HG03439 (cell line): ENCODE measurements around the gene S100PBP.

Experiments used
- ATAC-seq: cut with Tn5 transposase; IDR thresholded peaks from one replicate; pipeline ENCODE4 v1.9.1; 2021; ENCODE audit warnings: mild to moderate bottlenecking, moderate library complexity; ENCODE audit not compliant: unreplicated experiment

S100PBP gene

DNA sequence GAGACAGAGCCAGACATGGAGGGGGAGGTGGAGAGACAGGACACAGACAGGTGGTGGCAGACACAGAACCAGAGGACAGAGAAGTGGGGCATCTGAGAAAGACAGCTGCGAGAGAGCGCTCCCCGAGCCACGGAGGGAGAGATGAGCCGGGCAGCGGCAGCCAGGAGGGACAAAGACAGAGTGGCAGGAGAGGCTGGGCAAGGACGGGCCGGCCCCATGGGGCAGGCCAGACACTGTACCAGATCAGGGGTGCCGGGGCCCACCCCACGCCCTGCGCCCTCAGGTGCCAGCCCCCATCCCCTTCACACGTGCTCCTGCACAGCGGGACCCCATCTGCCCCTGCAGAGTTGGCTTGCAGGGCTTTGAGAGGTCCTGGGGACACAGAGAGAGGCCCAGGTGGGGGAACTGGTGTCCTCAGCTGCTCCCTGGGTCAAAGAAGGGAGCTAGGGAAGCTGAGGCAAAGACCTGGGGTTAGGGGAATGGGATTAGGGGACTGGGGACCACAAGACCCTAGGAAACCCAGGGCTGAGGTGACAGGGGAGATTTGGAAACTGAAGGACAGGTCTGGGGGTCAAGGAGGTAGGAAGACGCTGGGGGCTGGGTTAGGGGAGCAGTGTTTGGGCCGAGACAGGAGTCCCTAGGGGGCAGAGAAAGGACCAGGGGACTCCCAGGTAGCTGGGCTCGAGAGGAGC, 52.6 kb downstream of the S100PBP start:
- no peak for ATAC-seq

DNA sequence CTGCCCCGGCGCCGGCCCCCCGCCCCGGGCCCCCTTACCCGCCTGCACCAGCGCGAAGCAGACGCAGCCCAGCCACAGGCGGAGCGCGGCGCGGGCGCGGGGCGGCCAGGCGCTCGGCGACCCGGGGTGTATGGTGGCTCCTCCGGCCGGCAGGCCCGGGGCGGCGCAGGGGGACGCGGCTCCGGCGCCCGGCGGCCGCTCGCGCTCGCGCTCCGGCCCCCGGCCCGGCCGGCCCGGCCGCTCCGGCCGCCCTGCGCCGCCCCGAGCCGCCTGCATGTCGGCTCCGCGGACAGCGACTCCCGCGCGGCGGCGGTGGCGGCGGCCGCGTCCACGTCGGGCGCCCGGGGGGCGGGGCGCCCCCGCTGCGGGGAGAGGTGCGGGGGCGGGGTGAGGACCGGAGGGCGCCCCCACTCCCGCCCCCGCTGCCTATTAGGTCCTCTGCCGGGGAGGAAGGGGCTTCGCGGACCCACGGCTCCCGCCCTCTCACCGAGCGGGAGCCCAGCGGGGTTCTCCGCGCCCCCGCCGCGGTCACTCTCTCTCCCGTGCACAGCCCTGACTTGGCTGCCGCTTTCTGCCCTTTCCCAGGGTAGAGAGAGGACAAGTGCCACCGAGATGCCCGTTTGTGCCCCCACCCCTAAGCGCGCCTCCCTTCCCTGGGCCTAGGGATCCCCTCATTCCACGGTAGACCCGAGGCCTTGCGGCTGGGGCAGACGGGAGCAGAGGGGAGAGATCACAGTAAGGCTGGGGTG, 53.3 kb downstream of the S100PBP start, which contains the start of gene FNDC5:
Gene FNDC5, minus strand, starts transcription at position 298 of the 749 bp plus-strand sequence.
- ATAC-seq = no peak

DNA sequence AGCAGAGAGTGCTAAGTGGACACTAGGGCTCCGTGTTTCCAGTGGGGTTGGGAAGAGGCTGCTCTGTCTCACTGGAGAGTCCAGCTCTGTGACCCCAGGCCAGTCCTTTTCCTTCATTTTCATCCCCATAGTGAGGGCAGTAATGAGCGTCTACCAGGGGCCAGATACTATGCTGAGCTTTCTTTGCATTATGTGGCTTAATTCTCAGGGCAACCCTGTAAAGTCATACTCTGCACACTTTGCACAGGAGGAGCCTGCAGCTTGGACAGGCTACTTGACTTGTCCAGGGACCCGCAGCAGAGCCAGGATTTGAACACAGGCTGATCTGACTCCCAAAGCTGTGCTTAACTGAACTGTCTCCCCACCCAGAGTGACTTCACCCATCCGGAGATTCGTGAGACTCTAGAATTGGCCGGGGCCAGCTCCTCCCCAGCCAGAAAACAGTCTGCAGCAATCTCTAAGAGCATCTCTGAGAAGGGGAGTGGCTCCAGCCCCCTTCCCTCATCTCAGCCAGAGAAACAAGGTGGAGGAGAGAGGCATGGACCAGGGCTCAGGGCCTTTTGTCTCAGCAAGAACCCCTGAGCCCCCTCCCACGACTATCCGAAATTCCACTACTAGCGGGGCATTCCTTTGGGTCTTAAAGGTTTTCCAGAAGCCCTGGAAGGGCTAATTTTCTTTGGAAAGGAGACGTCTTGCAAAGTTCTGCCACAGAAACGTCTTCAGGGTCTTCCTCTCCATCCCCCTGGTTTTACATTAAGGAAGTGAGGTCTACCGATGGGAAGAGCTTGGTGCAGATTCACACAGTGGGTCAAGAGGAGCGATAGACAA, 54.1 kb downstream of the S100PBP start:
- no peak for ATAC-seq

DNA sequence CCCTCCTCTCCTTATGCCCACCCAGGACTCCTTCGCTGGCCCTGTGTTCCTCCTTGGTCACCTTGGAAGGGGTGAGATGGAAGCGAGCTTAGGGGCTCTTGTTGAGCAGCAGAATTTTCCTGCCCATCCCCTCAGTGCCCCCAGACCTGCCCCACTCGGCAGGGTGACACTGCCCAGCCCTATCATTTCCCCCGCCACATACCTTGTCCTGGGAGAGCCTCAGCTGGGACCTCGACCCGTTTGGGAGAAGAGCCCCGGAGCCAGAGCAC, 54.7 kb downstream of the S100PBP start:
- no peak for ATAC-seq

DNA sequence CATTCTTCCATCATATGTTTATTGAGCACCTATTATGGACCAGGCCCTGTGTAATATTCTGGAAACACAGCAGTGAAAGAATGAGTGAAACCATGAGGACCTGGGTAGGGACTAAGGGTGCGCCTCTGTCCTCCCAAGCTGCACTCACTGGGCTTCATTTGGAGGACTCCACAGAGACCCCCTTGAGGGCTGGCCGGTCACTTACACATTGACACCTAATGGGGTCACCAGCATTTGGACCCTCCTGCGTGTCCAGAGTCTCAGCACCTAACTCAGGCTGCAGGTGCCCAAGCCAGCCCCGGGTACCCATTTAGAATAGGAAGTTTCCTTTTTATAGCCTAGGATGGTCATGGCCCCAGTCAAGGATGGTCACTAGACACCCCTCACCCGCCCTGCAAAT, 56.0 kb downstream of the S100PBP start:
- no peak for ATAC-seq

DNA sequence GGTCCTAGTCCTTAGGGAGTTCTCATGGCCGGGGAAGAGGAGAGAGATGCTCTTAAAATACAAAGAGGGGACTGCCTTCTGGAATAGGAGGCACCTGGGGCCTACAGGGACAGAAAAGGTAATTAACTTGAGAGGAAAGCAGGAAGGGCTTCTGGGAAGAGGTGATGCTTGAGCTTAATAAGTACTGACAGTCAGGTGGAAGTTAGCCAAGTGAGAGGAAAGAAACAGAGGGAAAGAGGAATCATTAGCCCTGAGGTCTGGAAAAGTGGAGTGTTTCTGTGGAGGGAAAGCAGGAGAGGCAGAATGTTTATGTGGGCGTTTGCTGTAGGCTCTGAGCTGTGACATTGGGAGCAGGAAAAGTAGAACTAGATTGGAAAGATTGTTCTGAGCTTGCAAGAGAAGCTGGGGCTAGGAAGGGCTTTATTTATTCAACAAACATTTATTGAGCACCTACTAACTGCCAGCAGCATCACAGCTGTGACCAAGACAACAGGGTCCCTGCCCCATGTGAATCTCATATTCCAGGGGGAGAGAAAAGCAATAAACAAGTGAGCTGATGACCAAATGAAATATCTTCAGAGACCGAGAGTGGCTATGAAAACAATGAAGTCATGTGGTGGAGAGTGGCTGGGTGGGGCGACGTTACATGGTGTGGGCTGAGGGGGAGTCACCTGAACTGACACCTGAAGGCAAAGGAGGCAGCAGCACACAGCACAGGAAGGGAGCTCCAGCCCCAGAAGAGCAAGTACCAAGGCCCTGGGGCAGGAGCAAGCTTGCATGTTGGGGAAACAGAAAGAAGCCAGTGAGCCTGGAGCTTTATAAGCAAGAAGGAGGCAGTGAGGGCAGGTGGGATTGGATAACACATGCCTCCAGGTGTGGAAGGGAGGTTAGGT, 57.7 kb downstream of the S100PBP start:
- no peak for ATAC-seq

DNA sequence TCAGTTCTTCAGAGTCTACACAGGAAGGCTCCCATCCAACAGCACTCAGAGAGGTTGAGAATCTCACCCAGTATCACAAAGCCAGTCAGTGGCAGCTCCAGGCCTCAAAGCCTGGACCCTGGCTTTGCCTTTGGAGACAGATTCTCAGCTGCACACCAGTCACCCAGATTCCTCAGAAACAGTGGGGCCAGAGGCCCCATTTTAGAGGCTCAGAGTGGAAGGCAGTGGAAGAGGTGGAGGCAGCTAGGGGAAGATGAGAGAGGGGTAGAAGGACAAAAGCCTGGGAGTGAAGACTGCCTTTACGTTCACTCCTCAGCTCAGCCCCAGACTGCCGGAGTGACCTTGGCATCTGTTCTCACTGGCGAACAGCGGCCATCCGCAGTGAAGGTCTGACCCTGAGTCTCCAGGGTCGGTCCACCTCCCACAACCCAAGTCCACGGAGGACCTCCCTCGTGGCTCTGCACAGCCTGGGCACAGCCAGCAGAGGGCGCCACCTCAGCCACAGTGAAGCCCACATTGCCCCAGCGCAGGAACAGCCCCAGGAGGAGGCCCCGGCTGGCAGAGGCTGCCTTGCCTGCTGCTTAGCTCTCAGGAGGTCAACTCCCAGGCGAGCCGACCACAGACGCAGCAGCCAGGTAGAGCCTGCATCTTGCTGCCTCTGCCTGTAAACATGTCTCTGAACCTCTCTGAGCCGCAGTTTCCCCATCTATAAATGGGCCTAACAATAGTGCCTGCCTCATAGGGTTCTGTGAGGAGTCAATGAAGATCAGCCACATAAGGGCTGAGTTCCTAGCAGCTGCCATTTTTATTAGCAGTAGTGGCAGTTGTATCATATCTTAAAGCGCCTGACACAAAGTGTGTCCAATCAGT, 59.1 kb downstream of the S100PBP start:
- no peak for ATAC-seq

DNA sequence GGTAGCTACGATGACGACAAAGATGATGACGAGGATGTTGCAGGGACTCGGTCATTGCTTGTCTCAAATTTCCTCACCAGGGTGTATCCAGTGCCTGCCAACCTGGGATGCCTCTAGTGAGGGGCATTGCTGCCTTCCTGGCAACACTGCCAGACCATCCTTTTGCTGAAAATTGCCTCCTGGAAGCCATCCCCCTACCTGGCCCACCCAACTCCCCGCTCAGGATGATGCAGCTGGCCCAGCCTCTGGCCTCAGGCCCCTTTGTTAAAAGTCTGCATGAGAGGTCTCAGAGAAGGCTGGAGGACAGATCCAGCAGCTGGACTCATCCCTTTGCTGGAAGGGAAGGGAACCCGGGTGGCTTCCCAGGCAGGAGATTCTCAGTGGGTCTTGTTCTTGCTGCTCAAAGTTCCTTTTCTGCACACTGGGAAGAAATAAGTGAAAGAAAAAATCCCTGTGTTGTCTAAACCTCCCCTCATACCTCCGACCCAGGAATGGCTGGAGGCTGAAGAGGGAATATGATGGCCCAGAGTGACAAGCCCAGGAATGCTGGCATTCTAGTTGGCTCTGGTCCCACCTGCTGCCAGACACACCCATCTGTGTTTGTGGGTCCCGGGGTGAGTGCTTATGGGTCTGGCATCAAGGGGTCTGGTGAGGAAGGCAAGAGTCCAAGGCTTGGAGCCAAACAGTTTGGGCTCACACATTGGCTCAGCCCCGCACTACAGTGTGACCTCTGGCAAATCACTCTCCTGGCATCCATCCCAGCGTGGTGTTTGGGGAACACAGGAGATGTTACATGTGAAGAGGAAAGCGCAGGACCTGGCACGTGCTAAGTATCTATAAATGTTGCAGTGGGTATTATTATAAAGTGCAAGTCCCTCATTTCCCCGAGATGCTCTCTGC, 60.0 kb downstream of the S100PBP start:
- ATAC-seq = no peak

DNA sequence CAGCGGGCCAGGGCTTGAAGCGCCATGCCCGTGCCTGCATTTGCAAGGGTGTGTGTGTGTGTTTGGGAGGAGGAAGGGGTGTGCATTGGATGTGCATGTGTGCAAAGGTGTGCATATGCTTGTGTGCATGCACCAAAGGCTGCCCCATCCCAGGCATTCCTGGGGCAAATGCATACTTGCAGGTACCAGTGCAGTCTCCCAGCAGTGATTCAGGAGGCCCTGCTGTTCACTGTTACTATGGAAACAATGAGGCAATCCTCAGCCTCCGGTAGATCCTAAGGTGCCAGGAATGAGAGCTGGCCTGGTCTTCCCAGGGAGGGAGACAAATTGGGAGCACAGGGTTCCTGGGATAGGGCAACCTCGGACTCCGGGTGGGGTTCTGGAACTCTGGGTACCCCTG, 60.7 kb downstream of the S100PBP start:
- no peak for ATAC-seq

DNA sequence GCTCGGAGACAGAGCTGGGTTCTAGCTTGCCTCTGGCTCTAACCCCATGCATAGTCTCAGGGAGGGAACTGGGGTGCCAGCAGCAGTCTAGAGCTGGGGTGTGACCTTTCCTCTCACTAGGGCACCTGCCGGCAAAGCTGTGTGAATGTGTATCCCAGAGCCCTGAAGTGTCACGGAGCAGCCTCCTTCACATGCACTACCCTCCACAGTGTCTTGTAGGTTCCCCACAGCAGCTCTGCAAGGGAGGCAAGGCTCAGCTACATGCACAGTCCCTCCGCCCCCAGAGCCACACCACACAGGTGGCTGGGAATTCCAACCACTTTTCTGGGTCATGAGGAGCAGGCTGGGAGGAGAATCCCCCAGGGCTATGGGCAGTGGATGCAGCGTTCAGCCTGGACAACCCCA, 61.2 kb downstream of the S100PBP start:
- ATAC-seq = no peak

DNA sequence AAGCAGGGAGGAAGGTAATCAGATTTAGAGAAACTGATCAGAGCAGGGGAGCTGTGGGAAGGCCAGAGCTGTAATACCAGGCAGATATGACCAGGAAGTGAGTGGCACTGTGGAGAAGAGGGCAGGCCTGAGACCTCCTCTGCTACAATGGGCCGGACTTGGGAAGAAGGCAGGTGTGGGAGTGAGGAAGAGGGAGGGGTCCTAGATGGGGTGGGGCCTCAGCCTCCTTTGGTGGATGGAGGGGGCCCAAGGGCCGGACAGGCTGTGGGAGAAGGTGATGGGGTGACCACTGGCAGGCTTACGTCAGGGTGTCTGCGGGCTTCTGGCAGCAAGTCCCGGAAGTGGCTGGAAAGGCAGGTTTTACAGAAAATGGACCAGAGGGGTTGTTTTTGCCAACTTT, 63.8 kb downstream of the S100PBP start:
- ATAC-seq = no peak

DNA sequence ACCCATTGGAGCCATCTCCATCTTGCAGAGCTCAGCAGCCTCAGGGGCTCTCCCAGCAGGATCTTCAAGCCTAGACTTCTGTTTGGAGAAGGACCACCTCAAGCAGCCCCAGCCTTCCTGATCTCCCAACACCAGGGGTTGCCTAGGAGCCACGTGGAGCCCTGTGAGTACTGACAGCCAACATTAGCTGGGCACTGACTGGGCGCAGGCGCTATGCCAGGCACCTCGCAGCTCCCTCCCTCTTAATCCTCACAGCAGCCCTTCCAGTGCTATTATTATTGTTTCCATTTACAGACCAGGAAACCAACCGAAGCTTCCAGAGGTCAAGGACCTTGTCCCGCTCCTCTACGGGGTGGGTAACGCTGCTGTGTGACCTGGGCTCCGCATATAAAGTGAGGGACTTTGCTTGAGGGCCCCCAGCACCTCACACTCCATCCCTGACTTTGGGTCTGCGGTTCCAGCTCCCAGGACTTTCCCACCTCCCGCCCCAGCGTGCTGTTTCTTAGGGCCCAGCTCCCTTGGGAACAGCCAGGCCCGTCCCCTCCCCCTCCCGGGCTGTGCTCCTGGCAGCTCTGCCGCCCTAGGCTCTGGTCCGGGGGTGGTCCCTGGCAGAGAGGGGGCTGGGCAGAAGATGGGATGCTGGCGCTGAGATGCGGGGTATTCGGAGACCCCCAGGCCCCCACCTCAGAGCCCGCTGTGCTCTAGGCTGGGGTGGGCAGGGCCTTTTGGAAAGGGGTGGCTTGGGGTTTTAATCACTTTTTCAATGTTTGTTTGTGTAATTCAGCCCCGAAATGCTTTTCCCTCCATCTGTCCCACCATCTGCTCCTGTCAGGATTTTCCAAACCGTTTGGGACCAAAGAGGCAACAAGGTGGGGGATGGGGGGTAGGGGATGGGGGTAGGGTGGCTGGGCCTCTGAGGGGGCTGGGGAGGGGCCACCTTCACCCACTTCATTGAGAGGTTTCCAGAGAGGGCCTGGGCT, 64.7 kb downstream of the S100PBP start:
- no peak for ATAC-seq

DNA sequence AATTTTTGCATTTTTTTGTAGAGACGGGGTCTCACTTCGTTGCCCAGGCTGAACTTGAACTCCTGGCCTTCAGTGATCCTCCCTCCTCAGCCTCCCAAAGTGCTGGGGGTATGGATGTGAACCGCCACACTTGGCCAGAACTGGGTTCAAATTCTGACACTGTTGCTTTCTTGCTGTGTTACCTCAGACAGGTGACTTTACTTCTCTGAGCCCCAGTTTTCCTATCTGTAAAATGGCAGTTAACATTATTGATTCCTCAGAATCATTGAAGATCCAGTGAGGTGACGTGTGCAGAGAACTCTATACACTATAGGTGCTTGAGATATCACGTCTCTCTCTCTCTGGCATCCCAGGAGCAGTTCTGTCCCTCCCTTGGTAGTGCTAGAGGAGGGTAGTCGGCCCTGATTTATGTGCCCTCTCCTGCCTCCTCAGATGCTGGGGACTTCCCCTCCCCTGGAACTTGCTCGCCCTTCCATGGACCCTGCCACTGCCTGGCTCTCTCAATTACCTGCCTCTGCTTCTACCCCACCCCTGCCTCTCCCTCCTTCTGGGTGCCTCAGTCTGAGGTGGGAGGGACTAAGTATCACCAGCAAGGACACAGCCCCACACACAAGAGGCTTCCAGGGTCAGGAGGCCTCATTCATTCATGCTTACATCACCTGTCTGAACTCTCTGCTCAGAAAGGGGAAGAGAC, 66.0 kb downstream of the S100PBP start:
- ATAC-seq = no peak

DNA sequence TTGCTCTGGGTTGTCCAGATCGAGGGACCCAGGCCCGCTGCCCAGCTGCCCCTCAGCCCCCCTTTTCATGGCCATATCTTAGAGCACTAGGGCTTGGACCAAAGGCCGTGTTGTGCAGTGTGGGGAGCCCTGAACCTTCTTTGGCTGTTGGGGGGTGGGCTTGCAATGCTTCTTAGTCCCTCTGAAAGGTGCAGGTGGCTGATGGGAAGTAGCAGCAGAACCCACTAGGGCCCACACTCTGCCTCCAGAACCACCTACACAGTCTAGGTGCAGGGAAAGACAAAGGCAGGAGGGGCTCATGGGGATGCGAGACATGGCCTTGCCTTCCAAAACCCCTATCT, 66.5 kb downstream of the S100PBP start:
- no peak for ATAC-seq

DNA sequence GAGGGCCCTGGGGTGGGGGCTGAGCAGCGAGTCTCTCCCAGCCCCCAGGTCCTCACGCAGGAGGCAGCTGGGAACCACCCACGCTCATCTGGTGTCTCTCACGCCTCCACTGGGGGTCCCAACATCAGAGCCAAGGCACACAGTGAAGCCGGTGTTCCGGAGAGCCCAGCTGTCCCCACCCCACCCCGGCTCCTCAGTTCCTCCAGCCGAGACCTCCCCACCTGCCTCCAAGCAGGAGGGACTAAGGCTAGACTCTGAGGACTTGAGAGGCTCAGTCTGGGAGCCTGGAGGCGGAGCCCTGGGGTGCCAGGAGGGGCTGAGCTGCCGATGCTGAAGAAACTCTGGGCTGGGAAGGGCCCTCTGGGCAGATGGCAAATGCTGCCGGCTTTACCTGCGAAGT, 67.3 kb downstream of the S100PBP start:
- no peak for ATAC-seq

DNA sequence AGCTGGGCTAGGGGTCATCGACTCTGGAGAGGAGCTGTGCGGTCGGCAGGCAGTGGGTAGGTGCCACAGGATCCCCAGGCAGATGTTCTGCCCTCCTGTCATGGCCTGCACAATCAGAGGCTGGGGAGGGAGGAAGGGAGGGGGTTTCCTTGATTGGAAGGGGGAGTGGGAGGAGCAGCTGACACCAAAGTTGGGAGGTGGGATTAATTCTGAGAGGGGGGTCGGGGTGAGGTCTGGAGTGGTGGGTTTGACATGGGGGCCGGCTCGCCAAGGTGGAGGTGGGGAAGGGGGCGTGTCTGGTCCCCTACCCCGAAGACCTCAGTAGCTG, 68.2 kb downstream of the S100PBP start:
- ATAC-seq = no peak

DNA sequence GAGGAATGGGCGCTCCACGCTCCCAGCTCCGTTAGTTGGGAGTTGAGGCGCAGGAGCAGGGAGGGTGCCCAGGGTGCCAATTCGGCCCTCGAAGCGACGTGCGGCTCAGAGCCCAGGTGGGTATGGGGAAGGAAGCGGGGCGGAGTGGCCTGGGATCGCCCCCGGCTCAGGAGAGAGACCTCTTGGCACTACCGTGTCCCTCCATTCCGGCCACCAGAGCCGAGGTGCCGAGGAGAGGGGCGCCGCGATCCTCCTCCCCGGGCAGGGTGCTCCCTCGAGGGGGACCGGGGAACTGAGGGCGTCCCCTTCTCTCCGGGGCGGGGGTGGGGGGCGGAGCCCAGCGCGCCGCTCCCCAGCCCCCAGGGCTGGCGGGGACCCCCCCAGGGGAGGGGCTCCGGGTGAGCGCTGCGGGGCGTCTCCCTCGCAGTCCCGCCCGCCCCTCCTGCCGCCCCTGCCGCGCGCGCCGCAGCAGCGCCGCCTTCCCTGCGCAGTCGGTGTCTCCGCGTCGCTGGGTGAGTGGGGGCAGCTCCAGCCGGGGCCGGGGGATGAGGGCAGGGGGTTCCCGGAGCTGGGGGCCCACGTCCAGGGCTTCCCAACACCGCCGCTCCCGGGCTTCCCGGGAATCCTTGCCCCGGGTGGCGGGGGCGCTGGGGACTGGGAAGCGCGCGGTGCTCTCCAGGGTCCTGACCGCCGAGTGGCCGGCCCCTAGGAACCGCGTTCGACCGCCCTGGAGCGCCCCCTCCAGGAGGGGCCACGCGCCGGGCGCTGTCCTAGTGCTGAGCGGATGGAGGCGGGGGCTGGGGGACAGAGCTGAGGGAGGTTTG, 68.8 kb downstream of the S100PBP start, which contains the start of gene HPCA:
Gene HPCA, plus strand, starts transcription at position 488 of the 824 bp plus-strand sequence. CDS start 2,408 bp downstream, outside the sequence.
- no peak for ATAC-seq
